DMS114 treated with DMSO at 0.1 percent for 48 hours (cell line): ENCODE data around the gene MBL2.

Experiments
- DNase-seq: peaks from one replicate; lab custom pipeline; 2025; ENCODE audit not compliant: unreplicated experiment; lab: John Stamatoyannopoulos, UW

The MBL2 gene

DNA sequence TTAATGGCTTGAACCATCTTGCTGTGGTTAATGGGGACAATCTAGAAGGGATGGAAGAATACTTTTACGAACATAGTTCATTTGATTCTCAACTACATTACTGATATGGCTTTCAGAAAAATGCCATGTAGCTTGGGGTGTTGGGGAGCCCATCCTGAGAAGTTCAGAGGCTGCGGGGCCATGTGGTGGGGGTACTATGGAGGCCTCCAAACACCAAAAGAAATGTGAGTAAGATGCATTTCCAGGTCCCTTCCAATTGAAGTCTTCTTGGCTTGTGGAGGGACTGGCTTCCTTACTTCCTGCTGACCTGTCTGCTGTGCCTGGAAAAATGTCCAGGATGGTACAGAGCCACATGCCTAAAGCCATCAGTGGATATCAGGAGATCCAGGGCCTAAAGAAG is 1.6 kb upstream of the MBL2 start:
- no peak for DNase-seq

DNA sequence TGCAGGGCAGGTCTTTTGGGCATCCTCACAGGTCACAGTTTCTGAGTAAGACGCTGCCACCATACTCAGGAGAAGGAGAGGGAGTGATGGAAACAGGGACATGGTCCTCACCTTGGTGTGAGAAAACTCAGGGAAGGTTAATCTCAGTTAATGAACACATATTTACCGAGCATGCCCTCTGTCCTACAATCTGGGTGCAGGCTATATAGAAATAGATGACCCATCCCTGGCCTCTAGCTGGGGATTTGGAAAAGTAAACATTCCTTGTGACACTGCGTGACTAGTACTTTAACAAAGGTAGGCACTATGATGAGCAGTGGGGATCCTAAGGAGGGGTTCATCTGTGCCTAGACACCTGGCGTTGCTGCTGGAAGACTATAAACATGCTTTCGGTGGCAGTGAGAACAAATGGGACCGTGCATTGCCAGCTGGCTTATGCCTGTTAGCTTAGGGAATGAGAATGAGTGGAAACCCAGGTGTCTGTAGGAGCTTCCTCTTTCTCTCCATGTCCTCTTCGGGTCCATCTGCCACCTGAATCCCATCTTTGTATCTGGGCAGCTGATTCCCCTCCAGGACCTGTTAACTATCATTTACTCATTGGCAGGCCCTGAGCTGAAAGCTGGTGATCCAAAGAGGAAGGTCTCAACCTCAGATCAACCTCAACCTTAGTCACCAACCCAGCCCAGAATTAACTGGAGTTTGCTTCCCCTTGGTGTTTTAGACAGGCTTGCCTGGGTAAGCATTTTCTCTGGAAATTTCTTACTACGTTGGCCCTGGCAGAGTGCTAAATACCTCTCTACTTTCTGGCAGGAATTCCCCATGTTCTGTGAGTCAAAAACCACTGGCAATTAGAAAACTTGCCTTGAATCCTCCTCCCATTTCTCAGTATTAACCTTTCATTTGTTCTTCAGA is 794 bp downstream of the MBL2 start:
- no peak for DNase-seq

DNA sequence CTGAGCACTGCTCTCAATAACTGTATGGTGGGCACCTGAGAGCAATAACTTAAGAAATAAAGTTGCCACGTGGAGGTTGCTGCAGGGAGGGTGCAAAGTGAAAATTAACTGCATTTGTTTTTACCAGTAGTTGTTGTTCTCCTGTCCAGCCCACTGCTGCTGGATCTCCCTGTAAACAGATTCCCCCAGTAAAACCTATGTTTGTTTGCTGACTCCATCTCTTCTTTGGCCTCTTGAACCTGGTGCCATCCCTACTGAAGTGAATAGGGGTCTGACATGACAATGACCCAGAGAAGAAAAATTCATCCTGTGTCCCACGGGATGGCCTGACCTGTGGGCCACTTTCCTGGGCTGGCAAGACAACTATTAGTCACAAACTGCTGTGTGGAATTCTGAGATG is 1.7 kb downstream of the MBL2 start:
- DNase-seq = no peak

- DNase-seq = no peak
Observed at GRCh38 chr10:52769966-52770365, 2.6 kb downstream of the MBL2 start.

GRCh38 chr10:52768001-52768532 is 4.5 kb downstream of the MBL2 start:
- no peak for DNase-seq

DNA sequence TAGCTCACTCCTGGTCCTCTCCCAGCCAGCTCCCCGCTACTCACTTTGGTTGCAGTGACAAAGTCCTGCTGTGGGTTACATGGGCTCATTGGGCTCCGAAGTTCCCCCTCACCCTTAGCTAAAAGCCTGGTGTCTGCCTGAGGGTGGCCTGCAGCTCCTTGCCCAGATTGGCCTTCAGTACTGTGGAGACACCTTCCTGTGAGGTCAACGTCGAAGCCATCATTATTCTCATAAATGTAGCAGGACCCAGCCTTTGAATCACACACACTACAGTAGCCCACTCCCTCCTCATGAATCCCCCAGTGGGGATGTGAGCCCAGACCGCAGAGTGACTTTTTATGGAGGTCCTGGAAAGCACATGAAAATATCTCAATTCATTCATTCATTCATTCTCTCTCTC is 10.5 kb downstream of the MBL2 start:
- no peak for DNase-seq

- no peak for DNase-seq
Observed at GRCh38 chr10:52759154-52759553, 13.4 kb downstream of the MBL2 start.

GRCh38 chr10:52758406-52758805 is 14.2 kb downstream of the MBL2 start:
- no peak for DNase-seq

DNA sequence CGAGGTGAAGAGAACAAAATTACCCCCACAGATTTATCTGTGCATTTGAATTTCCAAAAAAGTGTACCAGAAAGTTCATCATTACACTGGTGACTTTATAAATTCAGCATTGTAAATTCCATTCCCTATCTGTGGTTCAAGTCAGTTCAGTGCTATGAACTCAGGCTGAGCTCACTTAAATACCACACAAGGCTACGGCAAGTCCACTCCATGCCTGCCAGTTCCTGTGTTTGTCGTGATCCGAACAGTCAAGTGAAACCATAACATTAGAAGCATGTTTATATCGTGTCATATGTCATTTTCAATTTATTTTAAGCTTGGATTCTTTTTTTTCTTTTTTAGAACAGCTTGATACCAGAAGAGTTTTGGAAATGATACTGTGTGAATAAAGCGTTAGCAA is 14.8 kb downstream of the MBL2 start:
- no peak for DNase-seq

DNA sequence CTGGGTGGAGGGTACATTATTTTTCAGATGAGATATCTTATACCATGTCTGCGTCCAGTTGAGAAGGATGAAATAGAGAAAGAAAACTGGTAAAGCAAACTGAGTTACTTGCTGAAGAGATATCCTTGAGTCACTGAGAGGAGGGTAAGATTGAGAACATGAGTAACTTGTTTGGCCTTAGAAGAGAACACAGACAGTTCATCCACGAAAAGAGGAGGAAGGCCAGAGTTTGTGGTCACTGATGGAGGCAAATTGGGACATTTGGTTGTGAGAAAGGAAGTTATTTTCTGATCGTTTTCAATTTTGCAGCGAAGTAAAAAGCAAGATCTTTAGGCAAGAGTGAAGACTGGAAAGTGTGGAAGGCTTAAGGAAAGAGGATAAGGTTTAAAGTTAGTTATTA is 15.6 kb downstream of the MBL2 start:
- DNase-seq = no peak

DNA sequence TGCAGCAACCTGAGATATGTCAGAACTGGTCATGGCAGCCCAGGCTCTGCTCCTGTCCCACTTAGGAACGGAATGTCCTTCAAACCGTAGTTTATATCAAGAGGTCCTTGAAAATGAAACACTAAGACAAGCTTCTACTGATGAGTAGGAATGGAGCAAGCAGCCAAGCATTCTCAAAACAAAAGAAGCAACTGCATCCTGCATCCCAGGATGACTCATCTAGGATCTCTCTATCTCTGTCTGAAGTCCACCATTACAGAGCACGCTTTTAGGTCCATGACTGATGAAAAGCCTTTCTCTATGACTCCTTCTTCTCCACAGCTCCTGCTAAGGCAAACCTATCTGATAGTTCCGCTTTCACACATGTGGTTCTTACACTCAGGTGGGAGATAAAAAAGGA is 16.3 kb downstream of the MBL2 start:
- DNase-seq = no peak

- DNase-seq = no peak
Observed at GRCh38 chr10:52755297-52756062, 17.1 kb downstream of the MBL2 start.

- no peak for DNase-seq
Observed at GRCh38 chr10:52752801-52753445, 19.7 kb downstream of the MBL2 start.

DNA sequence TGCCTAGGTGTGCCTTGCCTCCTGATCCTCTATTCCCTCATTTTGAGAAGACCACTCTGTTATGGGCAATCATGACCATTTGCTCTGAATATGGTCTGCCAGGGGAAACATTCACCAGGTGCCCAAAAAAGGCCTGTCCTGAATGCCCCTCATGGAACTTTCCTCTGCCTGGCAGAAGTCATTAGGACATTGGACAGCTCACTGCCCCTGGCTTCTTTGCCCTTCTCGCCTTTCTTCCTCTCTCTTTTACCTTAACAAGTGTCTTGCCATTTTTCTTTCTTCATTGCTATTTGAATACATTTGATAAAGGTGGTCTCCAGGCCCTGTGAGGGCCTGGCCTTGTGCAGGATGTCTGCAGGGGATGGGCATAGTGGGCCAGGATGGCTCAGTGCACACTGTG is 20.3 kb downstream of the MBL2 start:
- no peak for DNase-seq

- no peak for DNase-seq
Observed at GRCh38 chr10:52751337-52751736, 21.2 kb downstream of the MBL2 start.

DNA sequence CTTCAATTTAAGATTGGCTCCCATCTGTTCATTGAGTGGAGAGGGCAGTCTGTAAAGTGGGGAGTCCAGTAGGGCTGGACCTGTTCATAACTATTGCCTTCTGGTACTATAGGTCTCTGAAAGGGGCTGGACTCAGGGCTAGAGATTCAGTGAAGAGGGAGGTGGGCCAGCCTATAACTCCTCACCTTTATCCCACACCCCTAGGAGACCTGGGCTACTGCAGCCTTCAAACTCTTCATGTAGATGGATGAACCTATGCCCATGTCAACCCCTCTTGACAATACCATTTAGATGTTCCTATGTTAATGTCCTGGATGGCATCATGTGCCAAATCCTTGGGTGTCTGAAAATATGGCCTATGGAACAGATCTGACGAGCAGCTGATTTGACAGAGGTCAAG is 22.0 kb downstream of the MBL2 start:
- DNase-seq = no peak

DNA sequence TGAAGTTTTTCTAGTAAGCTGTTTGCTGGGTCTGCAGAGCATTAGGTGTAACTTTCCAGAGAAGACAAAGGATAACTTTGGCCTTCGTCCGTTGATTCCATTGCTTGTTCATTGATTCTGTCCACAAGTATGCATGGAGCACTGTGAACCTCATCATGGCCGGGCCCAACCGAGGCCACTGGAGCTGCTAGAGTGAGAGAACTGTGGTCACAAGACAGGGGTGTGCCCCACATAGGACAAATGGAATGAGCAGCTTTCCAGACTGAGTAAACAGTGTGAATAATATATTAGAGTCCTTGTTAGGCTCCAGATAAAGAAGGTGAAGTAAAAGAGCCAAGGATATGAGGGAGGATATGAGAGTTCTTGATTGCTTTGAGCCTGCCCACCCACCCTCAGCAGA is 24.9 kb downstream of the MBL2 start:
- no peak for DNase-seq

DNA sequence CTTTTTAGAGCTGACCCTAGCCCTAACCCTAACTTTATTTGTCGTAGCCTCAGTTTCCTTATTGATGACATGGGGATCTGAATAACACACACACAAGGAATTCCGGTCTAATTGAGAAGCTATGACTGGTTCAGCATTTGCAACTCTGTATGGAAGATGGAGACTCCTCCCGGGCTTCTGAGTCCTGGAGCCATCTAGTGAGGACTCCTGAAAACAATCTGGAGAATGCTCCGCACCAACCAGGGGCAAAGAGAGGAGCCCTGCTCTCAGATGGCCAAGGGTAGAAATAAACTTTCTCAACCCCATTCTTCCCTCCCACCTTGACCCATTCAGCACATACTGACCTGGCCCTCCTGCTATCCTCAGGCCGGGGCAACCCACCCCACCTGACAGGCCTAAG is 26.4 kb downstream of the MBL2 start:
- no peak for DNase-seq

DNA sequence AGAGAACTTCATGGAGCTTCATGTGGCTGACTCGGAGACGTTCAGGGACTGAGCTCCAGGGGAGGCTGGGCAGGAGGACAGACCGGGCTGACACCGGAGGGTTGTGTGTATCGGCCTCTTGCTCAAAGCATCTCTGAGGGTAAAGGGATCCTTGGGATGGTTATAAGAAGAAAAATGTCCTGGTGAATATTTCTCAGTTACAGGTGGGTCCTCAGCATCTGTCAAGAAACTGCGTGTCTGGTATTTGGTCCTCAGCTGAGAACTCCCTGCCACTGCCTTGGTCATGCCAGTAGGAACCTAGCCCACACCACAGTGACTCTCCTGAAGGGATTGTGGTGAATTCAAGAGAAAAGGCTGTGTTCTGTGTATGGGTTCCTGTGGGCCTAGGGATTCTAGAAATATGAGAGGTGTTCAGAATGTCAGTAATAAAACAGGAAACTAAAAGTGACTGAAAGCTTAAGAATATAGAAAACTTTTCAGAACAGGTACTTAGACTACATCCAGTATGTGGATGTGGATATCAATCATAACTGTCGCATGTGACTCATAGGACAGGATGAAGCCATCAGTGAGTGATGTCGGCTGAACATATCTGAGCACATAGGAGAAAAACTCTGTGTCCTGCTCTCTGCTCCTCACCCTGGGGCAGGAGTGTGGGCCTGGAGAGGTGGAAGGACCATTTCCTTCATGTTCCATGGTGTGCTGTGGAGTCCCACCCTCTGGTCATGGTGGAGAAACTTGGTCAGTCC is 28.4 kb downstream of the MBL2 start:
- DNase-seq = no peak

- no peak for DNase-seq
Observed at GRCh38 chr10:52742731-52743130, 29.9 kb downstream of the MBL2 start.

DNA sequence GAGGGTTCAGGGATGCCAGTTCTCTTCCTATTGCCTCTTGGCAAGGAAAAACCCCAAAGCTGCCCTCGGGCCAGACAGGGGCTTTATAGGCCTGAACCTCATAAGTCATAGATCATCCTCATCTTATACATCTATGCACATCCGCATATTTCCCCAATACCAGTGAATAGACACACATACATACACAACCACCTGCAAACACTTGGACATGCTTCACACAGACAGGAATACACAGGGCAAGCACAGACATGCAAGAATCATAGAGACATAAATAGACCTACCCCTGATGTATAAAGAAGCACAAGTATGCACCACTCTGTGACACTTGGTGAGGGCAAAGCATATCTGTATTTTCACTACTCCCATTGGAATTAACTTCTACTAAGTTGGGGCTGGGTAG is 30.7 kb downstream of the MBL2 start:
- no peak for DNase-seq
